Measurements from ENCODE around the gene GATAD2B.

GATAD2B gene

GRCh38 chr1:153928245-153928644, 5.5 kb upstream of the GATAD2B start:
- ChIA-PET CTCF (interaction anchor here (0.6 to 1.9 kb wide), 2 partner anchors 18 to 113 kb away, joined by 3 to 13 read pairs; partner anchors contain the start of gene DENND4B), POLR2A (interaction anchor here (0.8 to 2.1 kb wide), 5 partner anchors 18 to 152 kb away, joined by 3 to 10 read pairs (median 5); partner anchors contain the start of genes DENND4B, RPS27 and SLC39A1)
- no peak overlapping the region for H3K27ac ChIP-seq (ENCODE audit: extremely low read depth, low read depth, low read length)
- no peaks in the 10 kb centered on the region for H3K9me3 ChIP-seq (ENCODE audit: control insufficient read depth, insufficient read depth, low read depth, low read length)
- H3K36me3 ChIP-seq (ENCODE audit: control insufficient read depth in 2 of 2, insufficient read depth in 1 of 2, low read length in 2 of 2) = peaks cover 0 to 31% of the 10 kb centered on the region in 2 experiments; a peak in 2 of 3 replicates
- TF ChIP-seq ZNF488 (tag by site-specific recombination; IDR thresholded peaks at IDR 0.05) (no peak), ZNF555 (tag by site-specific recombination; conservative IDR thresholded peaks at IDR 0.05) (no peak), ZBTB21 (tag by site-specific recombination; IDR thresholded peaks at IDR 0.05) (no peak)
- H3K4me1 ChIP-seq (ENCODE audit: control insufficient read depth, insufficient read depth, low read length) = no peaks in the 10 kb centered on the region
- H3K4me3 ChIP-seq (ENCODE audit: low read depth, low read length) = no peak overlapping the region

- Histone ChIP-seq H3K27ac (ENCODE audit: extremely low read depth, low read depth, low read length) (no peak overlapping the region), H3K9me3 (ENCODE audit: control insufficient read depth, insufficient read depth, low read depth, low read length) (no peaks in the 10 kb centered on the region), H3K4me3 (ENCODE audit: low read depth, low read length) (no peak overlapping the region), H3K4me1 (ENCODE audit: control insufficient read depth, insufficient read depth, low read length) (no peaks in the 10 kb centered on the region), H3K36me3 (ENCODE audit: control insufficient read depth in 2 of 2, insufficient read depth in 1 of 2, low read length in 2 of 2) (peaks cover 0 to 16% of the 10 kb centered on the region in 2 experiments; a peak in 2 of 3 replicates)
- POLR2A ChIA-PET = interaction anchor here (1.8 kb wide), 1 partner anchor 51 kb away, joined by 3 read pairs; the partner anchor contains the start of gene JTB
- TF ChIP-seq ZNF624 (tag by site-specific recombination; IDR thresholded peaks at IDR 0.05) (no peak), ATF2 (tag by site-specific recombination; IDR thresholded peaks at IDR 0.05; ENCODE audit: low read depth) (peak; percentile 70)
- CTCF ChIA-PET = interaction anchor here (1.0 to 1.1 kb wide), 2 partner anchors 20 to 130 kb away, joined by 4 to 6 read pairs; partner anchors contain the start of gene DENND4B
These were observed 3.6 kb upstream of the GATAD2B start for GRCh38 chr1:153926405-153926804.

GRCh38 chr1:153922076-153922971, 448 bp downstream of the GATAD2B start:
- Histone ChIP-seq H3K4me3 (ENCODE audit: low read depth, low read length) (peak overlapping the region; percentile 95), H3K36me3 (ENCODE audit: control insufficient read depth in 2 of 2, insufficient read depth in 1 of 2, low read length in 2 of 2) (peaks cover 0 to 17% of the 10 kb centered on the region in 2 experiments; a peak in 2 of 3 replicates), H3K9me3 (ENCODE audit: control insufficient read depth, insufficient read depth, low read depth, low read length) (no peaks in the 10 kb centered on the region), H3K4me1 (ENCODE audit: control insufficient read depth, insufficient read depth, low read length) (peaks cover 4% of the 10 kb centered on the region), H3K27ac (ENCODE audit: extremely low read depth, low read depth, low read length) (peak overlapping the region; percentile 74)
- ChIA-PET POLR2A (interaction anchor here (0.6 to 3.9 kb wide), 18 partner anchors 8 to 1156 kb away, joined by 3 to 31 read pairs (median 4); partner anchors contain the start of genes CREB3L4, DENND4B, JTB and RPS27), CTCF (interaction anchor here (0.6 to 1.9 kb wide), 4 partner anchors 8 to 125 kb away, joined by 3 to 8 read pairs (median 3); no protein-coding TSS in a partner anchor)
- TF ChIP-seq ZNF366 (tag by site-specific recombination; conservative IDR thresholded peaks at IDR 0.05) (0 out of 2 replicates have a peak, but pooled peaks have one; percentile 10), ZFP37 (tag by site-specific recombination; IDR thresholded peaks at IDR 0.05) (no peak), SP7 (tag by site-specific recombination; IDR thresholded peaks at IDR 0.05) (no peak), ZNF26 (tag by site-specific recombination; IDR thresholded peaks at IDR 0.05) (no peak), ZNF785 (tag by site-specific recombination; IDR thresholded peaks at IDR 0.05) (no peak), REST (tag by site-specific recombination; IDR thresholded peaks at IDR 0.05) (no peak), ZNF639 (tag by site-specific recombination; IDR thresholded peaks at IDR 0.05) (no peak), ZNF202 (tag by site-specific recombination; IDR thresholded peaks at IDR 0.05; ENCODE audit: borderline replicate concordance) (no peak), KLF8 (tag by site-specific recombination; IDR thresholded peaks at IDR 0.05) (no peak), ZNF600 (tag by site-specific recombination; IDR thresholded peaks at IDR 0.05) (no peak), ZNF266 (tag by site-specific recombination; IDR thresholded peaks at IDR 0.05; ENCODE audit: low read depth) (no peak), BCL6B (tag by site-specific recombination; IDR thresholded peaks at IDR 0.05) (no peak), ZNF548 (tag by site-specific recombination; IDR thresholded peaks at IDR 0.05) (no peak)
